T-helper 2 cell treated with Interferon-gamma antibody and Interleukin-4, amounts not matched to agents 5 μg/mL and 100 μg/mL, for 36 hours (primary cell): ENCODE measurements around the gene OASL.

Source experiments
- DNase-seq: peaks from one replicate; pipeline ENCODE4 v3.0.0; 2021; ENCODE audit warnings: low spot score
- H3K27ac Mint-ChIP-seq: one replicate; pipeline ENCODE4 v1.8.0; 2021; ENCODE audit warnings: mild to moderate bottlenecking, mixed read lengths
- H3K27me3 Mint-ChIP-seq: one replicate; pipeline ENCODE4 v1.8.0; 2021; ENCODE audit warnings: low read depth, mixed read lengths
- H3K36me3 Mint-ChIP-seq: one replicate; pipeline ENCODE4 v1.8.0; 2021; ENCODE audit warnings: low read depth, mixed read lengths
- H3K4me1 Mint-ChIP-seq: one replicate; pipeline ENCODE4 v1.8.0; 2021; ENCODE audit warnings: low read depth, mixed read lengths
- H3K4me3 Mint-ChIP-seq: one replicate; pipeline ENCODE4 v1.8.0; 2022; ENCODE audit warnings: mild to moderate bottlenecking, moderate library complexity, mixed read lengths
- H3K9me3 Mint-ChIP-seq: one replicate; pipeline ENCODE4 v1.8.0; 2021; ENCODE audit warnings: mixed read lengths

OASL gene

GRCh38 chr12:121011820-121012219 is 27.2 kb downstream of the OASL start:
- Mint-ChIP-seq H3K27ac (no peak overlapping the region), H3K27me3 (no peaks in the 10 kb centered on the region), H3K9me3 (no peaks in the 10 kb centered on the region), H3K36me3 (peaks cover 33% of the 10 kb centered on the region), H3K4me3 (no peak overlapping the region), H3K4me1 (peaks cover 10% of the 10 kb centered on the region)
- DNase-seq = no peak

- H3K4me1 Mint-ChIP-seq = peaks cover 6% of the 10 kb centered on the region
- no peak for DNase-seq
- H3K36me3 Mint-ChIP-seq = peaks cover 31% of the 10 kb centered on the region
- no peak overlapping the region for H3K27ac Mint-ChIP-seq
- no peak overlapping the region for H3K4me3 Mint-ChIP-seq
- no peaks in the 10 kb centered on the region for H3K27me3 Mint-ChIP-seq
- no peaks in the 10 kb centered on the region for H3K9me3 Mint-ChIP-seq
These were observed 28.2 kb downstream of the OASL start for GRCh38 chr12:121010860-121011259.

- Mint-ChIP-seq H3K4me3 (no peak overlapping the region), H3K27ac (no peak overlapping the region), H3K4me1 (peaks cover 5% of the 10 kb centered on the region), H3K27me3 (no peaks in the 10 kb centered on the region), H3K36me3 (peaks cover 39% of the 10 kb centered on the region), H3K9me3 (no peaks in the 10 kb centered on the region)
- no peak for DNase-seq
These were observed 29.3 kb downstream of the OASL start for GRCh38 chr12:121009741-121010140.

- Mint-ChIP-seq H3K36me3 (peaks cover 48% of the 10 kb centered on the region), H3K4me3 (no peak overlapping the region), H3K4me1 (peaks cover 5% of the 10 kb centered on the region), H3K27ac (no peak overlapping the region), H3K9me3 (no peaks in the 10 kb centered on the region), H3K27me3 (no peaks in the 10 kb centered on the region)
- DNase-seq = no peak
These were observed 30.5 kb downstream of the OASL start for GRCh38 chr12:121008347-121009098.

DNA sequence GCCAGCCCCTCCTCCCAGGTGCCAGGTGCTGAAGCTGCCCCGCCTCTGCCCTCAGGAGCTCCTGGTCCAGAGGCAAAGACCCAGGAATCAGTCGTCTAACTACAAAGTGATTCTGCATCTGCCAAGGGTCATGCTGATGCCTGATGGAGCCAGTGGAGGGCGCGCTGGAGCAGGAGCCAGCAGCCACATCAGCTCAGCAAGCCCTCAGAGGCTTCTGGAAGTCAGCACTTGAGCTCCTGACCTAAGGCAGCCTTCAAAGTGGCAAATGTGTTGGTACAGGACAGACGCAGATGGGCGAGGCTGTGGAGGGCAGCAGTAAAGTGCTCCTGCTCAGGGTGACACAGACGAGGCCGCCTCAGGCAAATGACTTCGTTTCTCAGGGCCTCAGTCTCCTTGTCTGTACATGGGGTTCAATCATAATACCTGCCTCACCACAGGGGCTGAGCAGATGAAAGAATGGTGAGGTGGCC is 33.7 kb downstream of the OASL start:
- H3K36me3 Mint-ChIP-seq = peaks cover 39% of the 10 kb centered on the region
- peak overlapping the region; percentile 57 for H3K27ac Mint-ChIP-seq
- H3K27me3 Mint-ChIP-seq = no peaks in the 10 kb centered on the region
- no peak overlapping the region for H3K4me3 Mint-ChIP-seq
- no peaks in the 10 kb centered on the region for H3K9me3 Mint-ChIP-seq
- peak; percentile 46 for DNase-seq
- H3K4me1 Mint-ChIP-seq = peaks cover 5% of the 10 kb centered on the region

DNA sequence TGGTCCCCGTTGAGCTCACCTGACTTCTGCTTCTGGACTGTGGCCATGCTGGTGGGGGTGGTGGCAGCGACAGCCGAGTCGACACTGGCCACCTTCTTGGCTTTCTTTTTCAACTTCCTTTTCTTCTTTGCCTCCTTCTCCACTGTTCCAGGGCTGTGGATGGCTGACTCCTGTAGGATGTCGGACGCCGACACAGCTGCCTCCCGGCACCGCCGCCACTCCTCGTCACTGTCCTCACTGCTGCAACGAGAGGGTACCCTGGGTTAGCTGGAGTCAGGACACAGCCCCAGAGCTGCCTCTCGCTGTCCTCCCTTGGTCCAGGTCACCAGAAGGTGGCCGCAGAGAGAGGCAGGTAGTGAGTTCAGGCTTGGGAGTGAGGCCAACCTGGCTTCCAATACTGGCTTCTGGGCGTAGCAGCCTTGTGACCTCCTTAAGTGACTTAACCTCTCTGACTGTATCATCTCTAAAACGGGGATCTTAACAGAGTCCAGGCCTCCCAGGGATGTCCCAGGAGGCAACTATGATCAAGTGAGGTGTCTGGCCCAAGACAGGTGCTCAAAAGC is 34.7 kb downstream of the OASL start:
- H3K27ac Mint-ChIP-seq = peak overlapping the region; percentile 22
- no peaks in the 10 kb centered on the region for H3K27me3 Mint-ChIP-seq
- H3K4me1 Mint-ChIP-seq = peaks cover 5% of the 10 kb centered on the region
- DNase-seq = no peak
- no peak overlapping the region for H3K4me3 Mint-ChIP-seq
- H3K9me3 Mint-ChIP-seq = no peaks in the 10 kb centered on the region
- H3K36me3 Mint-ChIP-seq = peaks cover 35% of the 10 kb centered on the region

GRCh38 chr12:121003650-121004049 is 35.4 kb downstream of the OASL start:
- DNase-seq = no peak
- Mint-ChIP-seq H3K36me3 (peaks cover 29% of the 10 kb centered on the region), H3K4me1 (peaks cover 5% of the 10 kb centered on the region), H3K4me3 (no peak overlapping the region), H3K27ac (no peak overlapping the region), H3K27me3 (no peaks in the 10 kb centered on the region), H3K9me3 (no peaks in the 10 kb centered on the region)

DNA sequence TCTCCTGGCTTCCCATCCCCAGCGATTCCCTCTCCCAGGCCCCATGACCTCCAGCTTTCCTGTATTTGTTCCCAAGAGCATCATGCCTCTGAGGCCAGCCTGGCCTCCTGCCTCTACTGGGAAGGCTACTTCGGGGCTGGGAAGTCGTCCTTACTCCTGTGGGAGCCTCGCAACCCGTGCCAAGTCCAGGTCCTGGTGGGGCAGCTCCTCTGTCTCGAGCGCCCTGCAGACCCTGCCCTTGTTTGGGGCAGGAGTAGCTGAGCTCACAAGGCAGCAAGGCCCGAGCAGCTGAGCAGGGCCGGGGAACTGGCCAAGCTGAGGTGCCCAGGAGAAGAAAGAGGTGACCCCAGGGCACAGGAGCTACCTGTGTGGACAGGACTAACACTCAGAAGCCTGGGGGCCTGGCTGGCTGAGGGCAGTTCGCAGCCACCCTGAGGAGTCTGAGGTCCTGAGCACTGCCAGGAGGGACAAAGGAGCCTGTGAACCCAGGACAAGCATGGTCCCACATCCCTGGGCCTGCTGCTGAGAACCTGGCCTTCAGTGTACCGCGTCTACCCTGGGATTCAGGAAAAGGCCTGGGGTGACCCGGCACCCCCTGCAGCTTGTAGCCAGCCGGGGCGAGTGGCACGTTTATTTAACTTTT is 37.1 kb downstream of the OASL start:
- Mint-ChIP-seq H3K27ac (no peak overlapping the region), H3K4me1 (peaks cover 5% of the 10 kb centered on the region), H3K4me3 (no peak overlapping the region), H3K36me3 (peaks cover 22% of the 10 kb centered on the region), H3K27me3 (no peaks in the 10 kb centered on the region), H3K9me3 (no peaks in the 10 kb centered on the region)
- no peak for DNase-seq

DNA sequence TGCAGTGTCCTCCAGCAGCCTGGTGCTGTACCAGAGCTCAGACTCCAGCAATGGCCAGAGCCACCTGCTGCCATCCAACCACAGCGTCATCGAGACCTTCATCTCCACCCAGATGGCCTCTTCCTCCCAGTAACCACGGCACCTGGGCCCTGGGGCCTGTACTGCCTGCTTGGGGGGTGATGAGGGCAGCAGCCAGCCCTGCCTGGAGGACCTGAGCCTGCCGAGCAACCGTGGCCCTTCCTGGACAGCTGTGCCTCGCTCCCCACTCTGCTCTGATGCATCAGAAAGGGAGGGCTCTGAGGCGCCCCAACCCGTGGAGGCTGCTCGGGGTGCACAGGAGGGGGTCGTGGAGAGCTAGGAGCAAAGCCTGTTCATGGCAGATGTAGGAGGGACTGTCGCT is 38.0 kb downstream of the OASL start:
- Mint-ChIP-seq H3K4me3 (no peak overlapping the region), H3K27me3 (no peaks in the 10 kb centered on the region), H3K27ac (no peak overlapping the region), H3K36me3 (peaks cover 20% of the 10 kb centered on the region), H3K9me3 (no peaks in the 10 kb centered on the region), H3K4me1 (peaks cover 5% of the 10 kb centered on the region)
- DNase-seq = no peak

GRCh38 chr12:121000530-121000929 is 38.5 kb downstream of the OASL start:
- H3K4me1 Mint-ChIP-seq = peaks cover 4% of the 10 kb centered on the region
- H3K4me3 Mint-ChIP-seq = no peak overlapping the region
- H3K36me3 Mint-ChIP-seq = peaks cover 18% of the 10 kb centered on the region
- DNase-seq = no peak
- H3K9me3 Mint-ChIP-seq = no peaks in the 10 kb centered on the region
- no peak overlapping the region for H3K27ac Mint-ChIP-seq
- H3K27me3 Mint-ChIP-seq = no peaks in the 10 kb centered on the region

- H3K4me3 Mint-ChIP-seq = no peak overlapping the region
- H3K9me3 Mint-ChIP-seq = no peaks in the 10 kb centered on the region
- no peaks in the 10 kb centered on the region for H3K4me1 Mint-ChIP-seq
- no peak overlapping the region for H3K27ac Mint-ChIP-seq
- no peak for DNase-seq
- H3K27me3 Mint-ChIP-seq = peaks cover 6% of the 10 kb centered on the region
- peaks cover 9% of the 10 kb centered on the region for H3K36me3 Mint-ChIP-seq
These were observed 39.6 kb downstream of the OASL start for GRCh38 chr12:120999191-121000120.

DNA sequence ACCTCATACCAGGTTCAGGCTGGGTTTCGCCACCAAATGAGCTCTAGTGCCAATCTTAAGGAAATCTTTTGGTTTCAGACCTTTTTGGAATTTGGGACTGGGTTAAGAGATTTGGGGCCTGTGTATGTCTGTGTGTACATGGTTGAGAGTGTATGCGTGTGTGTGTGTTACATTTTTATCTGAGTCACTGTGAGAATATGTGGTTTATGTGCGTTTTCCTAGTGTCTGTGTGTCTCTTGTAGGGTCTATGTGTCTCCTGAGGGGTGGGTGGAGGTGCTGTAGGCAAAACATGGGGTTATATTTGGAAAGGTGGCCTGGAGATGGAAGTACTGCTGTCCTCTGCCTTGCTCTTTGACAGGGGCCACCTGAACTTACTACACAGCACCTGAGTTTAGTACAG is 40.6 kb downstream of the OASL start:
- Mint-ChIP-seq H3K4me1 (no peaks in the 10 kb centered on the region), H3K27ac (no peak overlapping the region), H3K36me3 (peaks cover 3% of the 10 kb centered on the region), H3K27me3 (peaks cover 6% of the 10 kb centered on the region), H3K9me3 (no peaks in the 10 kb centered on the region), H3K4me3 (no peak overlapping the region)
- no peak for DNase-seq

- Mint-ChIP-seq H3K9me3 (no peaks in the 10 kb centered on the region), H3K36me3 (no peaks in the 10 kb centered on the region), H3K27me3 (peaks cover 11% of the 10 kb centered on the region), H3K27ac (no peak overlapping the region), H3K4me3 (no peak overlapping the region), H3K4me1 (no peaks in the 10 kb centered on the region)
- DNase-seq = no peak
These were observed 41.6 kb downstream of the OASL start for GRCh38 chr12:120997448-120997847.
